ENCODE results near the gene GSTM2. TPM values are rescaled to one million over a fixed set of nuclear protein-coding genes. Genes with fewer than 3 reads are reported as not detected.

Gene GSTM2
- total RNA-seq, 1 experiment from 2014 or later = 10.2 TPM

DNA sequence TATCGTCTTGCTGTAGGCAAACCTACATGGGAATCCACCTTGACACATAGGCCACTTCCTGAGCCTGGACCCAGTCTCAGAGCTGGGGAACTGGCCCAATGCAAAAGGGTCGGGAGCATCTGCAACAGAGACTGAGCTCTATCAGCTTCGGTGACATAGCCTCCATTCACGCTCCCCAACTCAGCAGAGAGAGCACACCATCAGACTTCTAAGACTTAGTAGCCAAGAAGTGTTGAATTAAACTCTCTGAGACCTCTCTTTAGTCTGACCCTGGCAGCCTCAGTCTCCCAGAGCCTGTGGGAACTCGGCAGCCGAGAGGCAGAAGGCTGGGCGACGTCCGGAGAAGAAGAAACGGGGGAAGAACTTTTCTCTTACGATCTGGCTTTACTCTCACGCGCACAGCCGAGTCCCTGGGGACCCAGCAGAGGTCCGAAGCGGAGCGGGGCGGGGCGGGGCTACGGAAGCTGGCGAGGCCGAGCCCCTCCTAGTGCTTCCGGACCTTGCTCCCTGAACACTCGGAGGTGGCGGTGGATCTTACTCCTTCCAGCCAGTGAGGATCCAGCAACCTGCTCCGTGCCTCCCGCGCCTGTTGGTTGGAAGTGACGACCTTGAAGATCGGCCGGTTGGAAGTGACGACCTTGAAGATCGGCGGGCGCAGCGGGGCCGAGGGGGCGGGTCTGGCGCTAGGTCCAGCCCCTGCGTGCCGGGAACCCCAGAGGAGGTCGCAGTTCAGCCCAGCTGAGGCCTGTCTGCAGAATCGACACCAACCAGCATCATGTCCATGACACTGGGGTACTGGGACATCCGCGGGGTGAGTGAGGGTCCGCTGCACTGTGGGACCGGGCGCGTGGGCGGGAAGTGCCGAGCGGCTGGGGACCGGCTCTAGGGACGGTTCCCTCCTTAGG is 12.0 kb upstream of the GSTM2 start, which contains the start of gene GSTM4:
Gene GSTM4, plus strand, starts transcription at position 485 of the 905 bp plus-strand sequence. Its CDS starts 291 bp downstream, at position 776.
- DNase-seq = peak; percentile 43 to 50
- intact Hi-C loops (cut with micrococcal nuclease; ENCODE audit: unreplicated experiment) = loop anchor here (5.0 kb wide), 1 partner anchor 61 kb away; no protein-coding TSS in a partner anchor
- H3K4me1 ChIP-seq (replicated peaks; ENCODE audit: insufficient read depth) = peaks cover 66% of the 10 kb centered on the region
- CTCF ChIA-PET = interaction anchor here (0.8 kb wide), 1 partner anchor 16 kb away, joined by 3 read pairs; no protein-coding TSS in a partner anchor
- peak within 1 kb of the TSS; percentile 68 for H3K4me2 ChIP-seq
- H3K79me2 ChIP-seq (ENCODE audit: low read depth) = no peaks in the 10 kb centered on the region
- H3K27ac ChIP-seq = no peak within 1 kb of the TSS
- no peaks in the 10 kb centered on the region for H4K20me1 ChIP-seq (ENCODE audit: insufficient read depth)
- H2AFZ ChIP-seq = peak within 1 kb of the TSS; percentile 76
- BruUV-seq (replicated peaks) = TSS peak; percentile 63
- H3K4me3 ChIP-seq = peak within 1 kb of the TSS; percentile 54
- peaks cover 24% of the 10 kb centered on the region; the same call in 1 of the 2 replicates for H3F3A ChIP-seq (ENCODE audit: insufficient read depth, low read depth)
- TF ChIP-seq, protein P1, sequence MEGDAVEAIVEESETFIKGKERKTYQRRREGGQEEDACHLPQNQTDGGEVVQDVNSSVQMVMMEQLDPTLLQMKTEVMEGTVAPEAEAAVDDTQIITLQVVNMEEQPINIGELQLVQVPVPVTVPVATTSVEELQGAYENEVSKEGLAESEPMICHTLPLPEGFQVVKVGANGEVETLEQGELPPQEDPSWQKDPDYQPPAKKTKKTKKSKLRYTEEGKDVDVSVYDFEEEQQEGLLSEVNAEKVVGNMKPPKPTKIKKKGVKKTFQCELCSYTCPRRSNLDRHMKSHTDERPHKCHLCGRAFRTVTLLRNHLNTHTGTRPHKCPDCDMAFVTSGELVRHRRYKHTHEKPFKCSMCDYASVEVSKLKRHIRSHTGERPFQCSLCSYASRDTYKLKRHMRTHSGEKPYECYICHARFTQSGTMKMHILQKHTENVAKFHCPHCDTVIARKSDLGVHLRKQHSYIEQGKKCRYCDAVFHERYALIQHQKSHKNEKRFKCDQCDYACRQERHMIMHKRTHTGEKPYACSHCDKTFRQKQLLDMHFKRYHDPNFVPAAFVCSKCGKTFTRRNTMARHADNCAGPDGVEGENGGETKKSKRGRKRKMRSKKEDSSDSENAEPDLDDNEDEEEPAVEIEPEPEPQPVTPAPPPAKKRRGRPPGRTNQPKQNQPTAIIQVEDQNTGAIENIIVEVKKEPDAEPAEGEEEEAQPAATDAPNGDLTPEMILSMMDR (conservative IDR thresholded peaks at IDR 0.05) = no peak
- TF ChIP-seq EZH2 (IDR thresholded peaks at IDR 0.05; ENCODE audit: low read depth) = no peak
- POLR2A ChIA-PET (ENCODE audit: unreplicated experiment) = interaction anchor here (0.6 to 0.7 kb wide), 3 partner anchors 16 to 530 kb away, joined by 3 to 5 read pairs (median 3); no protein-coding TSS in a partner anchor
- H3K9me2 ChIP-seq (ENCODE audit: insufficient read depth) = no peaks in the 10 kb centered on the region
- H3K27me3 ChIP-seq (ENCODE audit: insufficient read depth, low read depth) = no peaks in the 10 kb centered on the region
- no peaks in the 10 kb centered on the region for H3K36me3 ChIP-seq (ENCODE audit: low read depth)
- peaks cover 3% of the 10 kb centered on the region; the same call in 1 of the 2 replicates for H3K9me3 ChIP-seq (ENCODE audit: insufficient read depth, low read depth)

DNA sequence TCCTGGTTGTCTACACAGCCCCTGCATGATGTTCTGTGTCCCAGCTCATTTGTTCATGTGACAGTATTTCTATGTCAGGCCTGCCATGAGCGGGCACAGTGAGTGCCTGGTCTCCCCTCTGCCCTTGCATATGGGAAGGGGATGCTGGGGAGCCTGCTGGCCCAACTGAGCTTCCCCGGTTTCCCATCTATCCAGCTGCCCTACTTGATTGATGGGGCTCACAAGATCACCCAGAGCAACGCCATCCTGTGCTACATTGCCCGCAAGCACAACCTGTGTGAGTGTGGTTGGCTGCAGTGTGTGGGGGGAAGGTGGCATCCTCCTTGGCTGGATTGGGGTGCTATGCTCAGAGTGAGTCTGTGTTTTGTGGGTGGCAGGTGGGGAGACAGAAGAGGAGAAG is 10.5 kb upstream of the GSTM2 start:
- 0 out of 2 replicates have a peak, but pooled peaks cover 3% of the 10 kb centered on the region for H3K9me3 ChIP-seq (ENCODE audit: insufficient read depth, low read depth)
- ChIA-PET POLR2A (ENCODE audit: unreplicated experiment) (interaction anchor here (0.6 kb wide), 1 partner anchor 1728 kb away, joined by 3 read pairs; no protein-coding TSS in a partner anchor), CTCF (no interaction called here)
- intact Hi-C loops (cut with micrococcal nuclease; ENCODE audit: unreplicated experiment) = loop anchor here (5.0 kb wide), 1 partner anchor 60 kb away; no protein-coding TSS in a partner anchor
- no TSS peak for BruUV-seq (replicated peaks)
- H3K9me2 ChIP-seq (ENCODE audit: insufficient read depth) = no peaks in the 10 kb centered on the region
- H3K4me1 ChIP-seq (replicated peaks; ENCODE audit: insufficient read depth) = peaks cover 51% of the 10 kb centered on the region
- H3K27me3 ChIP-seq (ENCODE audit: insufficient read depth, low read depth) = no peaks in the 10 kb centered on the region
- no peaks in the 10 kb centered on the region for H4K20me1 ChIP-seq (ENCODE audit: insufficient read depth)
- H3F3A ChIP-seq (ENCODE audit: insufficient read depth, low read depth) = peaks cover 24% of the 10 kb centered on the region; the same call in 1 of the 2 replicates
- no peaks in the 10 kb centered on the region for H3K79me2 ChIP-seq (ENCODE audit: low read depth)
- peak in 1 of 2 experiments; percentile 13 for DNase-seq
- no peak overlapping the region for H3K27ac ChIP-seq
- TF ChIP-seq EZH2 (IDR thresholded peaks at IDR 0.05; ENCODE audit: low read depth) = no peak
- TF ChIP-seq, protein P1 (conservative IDR thresholded peaks at IDR 0.05) = no peak
- no peaks in the 10 kb centered on the region for H3K36me3 ChIP-seq (ENCODE audit: low read depth)
- no peak overlapping the region for H2AFZ ChIP-seq
- H3K4me3 ChIP-seq = no peak overlapping the region
- peak overlapping the region; percentile 11; the same call in 1 of the 2 replicates for H3K4me2 ChIP-seq

DNA sequence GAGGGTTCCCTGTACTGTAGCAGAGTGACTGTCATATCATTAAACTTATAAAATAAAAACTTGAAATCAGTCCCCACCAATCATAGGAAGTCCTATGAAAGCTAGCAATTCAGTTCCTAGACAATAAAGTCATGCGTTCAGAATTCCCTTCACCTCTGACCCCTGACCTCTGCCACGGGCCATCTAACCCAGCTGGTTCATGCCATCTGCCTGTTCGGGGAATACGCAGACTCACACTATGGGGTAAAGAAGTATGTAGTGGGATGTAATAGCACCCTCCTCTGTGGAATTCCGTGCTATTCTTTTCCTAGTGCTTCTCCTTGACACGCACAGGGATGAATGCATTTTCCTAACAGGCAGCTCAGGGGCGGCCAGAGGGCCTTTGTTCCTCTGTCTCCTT is 9.9 kb upstream of the GSTM2 start:
- no peaks in the 10 kb centered on the region for H3K27me3 ChIP-seq (ENCODE audit: insufficient read depth, low read depth)
- H3K79me2 ChIP-seq (ENCODE audit: low read depth) = no peaks in the 10 kb centered on the region
- TF ChIP-seq EZH2 (IDR thresholded peaks at IDR 0.05; ENCODE audit: low read depth) = no peak
- TF ChIP-seq, protein P1 (conservative IDR thresholded peaks at IDR 0.05) = no peak
- DNase-seq = peak in 1 of 2 experiments; percentile 21
- H2AFZ ChIP-seq = no peak overlapping the region
- no peak overlapping the region for H3K27ac ChIP-seq
- POLR2A ChIA-PET (ENCODE audit: unreplicated experiment) = no interaction called here
- H3F3A ChIP-seq (ENCODE audit: insufficient read depth, low read depth) = peaks cover 22% of the 10 kb centered on the region; the same call in 1 of the 2 replicates
- peaks cover 45% of the 10 kb centered on the region for H3K4me1 ChIP-seq (replicated peaks; ENCODE audit: insufficient read depth)
- no peak overlapping the region for H3K4me3 ChIP-seq
- H3K36me3 ChIP-seq (ENCODE audit: low read depth) = no peaks in the 10 kb centered on the region
- BruUV-seq (replicated peaks) = no TSS peak
- H4K20me1 ChIP-seq (ENCODE audit: insufficient read depth) = no peaks in the 10 kb centered on the region
- peak overlapping the region; percentile 28 for H3K4me2 ChIP-seq
- H3K9me2 ChIP-seq (ENCODE audit: insufficient read depth) = no peaks in the 10 kb centered on the region
- CTCF ChIA-PET = no interaction called here
- H3K9me3 ChIP-seq (ENCODE audit: insufficient read depth, low read depth) = 0 out of 2 replicates have a peak, but pooled peaks cover 3% of the 10 kb centered on the region
- intact Hi-C loops (cut with micrococcal nuclease; ENCODE audit: unreplicated experiment) = loop anchor here (5.0 kb wide), 1 partner anchor 59 kb away; no protein-coding TSS in a partner anchor
